ENCODE measurements around the gene IPO4. TPM values are rescaled to one million over a fixed set of nuclear protein-coding genes. Genes with fewer than 3 reads are reported as not detected.

Gene IPO4
- total RNA-seq, 2 donors from 2014 or later = 19.3 to 78.2 TPM

DNA sequence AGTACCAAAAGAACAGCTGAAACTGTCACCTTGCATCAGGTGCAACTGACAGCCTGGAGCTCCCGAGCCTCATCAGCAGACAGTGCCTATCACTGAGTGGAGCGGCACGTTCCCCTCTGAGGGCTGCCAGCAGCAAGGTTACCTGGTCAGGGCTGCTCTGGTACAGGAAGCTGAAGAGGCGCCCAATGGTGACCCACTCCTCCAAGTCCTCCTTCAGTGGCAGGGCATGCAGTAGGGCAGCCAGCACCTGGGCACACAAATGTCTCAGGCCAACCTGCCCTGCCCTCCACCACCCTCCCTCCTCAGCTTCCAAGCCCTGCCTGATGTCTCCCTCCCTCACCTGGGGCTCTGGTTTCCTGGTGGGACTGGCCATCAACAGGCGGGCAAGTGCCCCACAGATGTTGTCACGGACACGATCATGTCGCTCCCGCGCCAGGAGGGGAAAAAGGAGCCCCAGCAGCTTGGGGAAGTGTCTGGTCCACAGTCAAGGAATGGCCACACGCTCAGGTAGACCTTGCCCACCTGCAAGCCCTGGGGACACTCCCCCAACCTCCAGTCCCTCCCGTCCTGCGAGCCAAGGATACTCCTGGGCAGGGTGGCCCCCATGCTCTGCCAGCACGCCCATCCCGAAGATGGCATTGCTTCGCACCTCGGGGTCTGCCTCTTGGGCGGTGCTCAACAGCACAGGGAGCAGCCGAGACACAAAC is 7.1 kb downstream of the IPO4 start:
- no peaks in the 10 kb centered on the region for H3K9me3 ChIP-seq
- intact Hi-C loops (cut with DNase I) = no loop called here
- H3K4me3 ChIP-seq = no peak overlapping the region
- H3K27ac ChIP-seq = no peak overlapping the region
- no peaks in the 10 kb centered on the region for H3K36me3 ChIP-seq
- H3K27me3 ChIP-seq = no peaks in the 10 kb centered on the region
- no peak for DNase-seq
- no peaks in the 10 kb centered on the region for H3K4me1 ChIP-seq
- H3K9ac ChIP-seq (ENCODE audit: low read depth in 2 of 2, low read length in 2 of 2) = no peak overlapping the region
- TF ChIP-seq, protein P1, sequence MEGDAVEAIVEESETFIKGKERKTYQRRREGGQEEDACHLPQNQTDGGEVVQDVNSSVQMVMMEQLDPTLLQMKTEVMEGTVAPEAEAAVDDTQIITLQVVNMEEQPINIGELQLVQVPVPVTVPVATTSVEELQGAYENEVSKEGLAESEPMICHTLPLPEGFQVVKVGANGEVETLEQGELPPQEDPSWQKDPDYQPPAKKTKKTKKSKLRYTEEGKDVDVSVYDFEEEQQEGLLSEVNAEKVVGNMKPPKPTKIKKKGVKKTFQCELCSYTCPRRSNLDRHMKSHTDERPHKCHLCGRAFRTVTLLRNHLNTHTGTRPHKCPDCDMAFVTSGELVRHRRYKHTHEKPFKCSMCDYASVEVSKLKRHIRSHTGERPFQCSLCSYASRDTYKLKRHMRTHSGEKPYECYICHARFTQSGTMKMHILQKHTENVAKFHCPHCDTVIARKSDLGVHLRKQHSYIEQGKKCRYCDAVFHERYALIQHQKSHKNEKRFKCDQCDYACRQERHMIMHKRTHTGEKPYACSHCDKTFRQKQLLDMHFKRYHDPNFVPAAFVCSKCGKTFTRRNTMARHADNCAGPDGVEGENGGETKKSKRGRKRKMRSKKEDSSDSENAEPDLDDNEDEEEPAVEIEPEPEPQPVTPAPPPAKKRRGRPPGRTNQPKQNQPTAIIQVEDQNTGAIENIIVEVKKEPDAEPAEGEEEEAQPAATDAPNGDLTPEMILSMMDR (IDR thresholded peaks at IDR 0.05) = no peak

DNA sequence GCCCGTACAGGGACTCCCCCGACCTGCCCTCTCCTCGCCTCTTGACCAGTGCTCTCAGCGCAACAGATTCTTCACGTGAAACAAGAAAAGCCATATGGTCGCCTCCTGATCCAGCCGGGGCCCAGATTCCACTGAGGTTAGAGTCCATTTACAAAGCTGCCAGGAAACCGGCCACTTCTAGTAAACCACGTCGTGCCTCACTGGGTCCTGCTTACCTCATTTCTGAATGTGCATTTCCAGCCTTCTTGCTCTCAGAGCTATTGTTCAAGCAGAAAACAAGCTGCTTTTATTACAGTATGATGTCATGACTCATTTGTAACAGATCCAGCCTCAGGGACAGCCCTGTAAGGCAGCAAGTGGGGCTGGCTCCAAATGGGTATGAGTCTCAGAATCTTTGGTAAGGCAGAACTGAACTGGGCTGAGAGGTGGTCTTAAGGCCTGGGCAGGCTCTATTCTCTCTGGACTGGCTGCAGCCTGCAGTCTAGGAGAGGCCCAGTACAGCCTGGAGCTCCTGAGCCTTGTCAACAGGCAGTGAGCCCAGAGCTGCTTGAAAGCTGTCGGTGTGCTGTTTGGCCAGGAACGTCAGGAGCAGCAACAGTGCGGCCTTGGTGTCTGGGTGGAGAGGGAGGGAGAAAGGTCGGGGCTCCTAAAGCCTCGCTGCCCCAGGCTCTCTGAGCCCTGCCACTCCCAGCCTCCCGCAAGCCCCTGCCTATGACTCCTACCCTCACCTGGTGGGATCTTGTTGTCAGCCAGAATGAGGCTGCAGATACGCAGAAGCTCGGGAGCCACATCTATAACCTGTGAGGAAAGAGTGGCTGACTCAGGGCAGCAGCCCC is 8.4 kb downstream of the IPO4 start:
- no peaks in the 10 kb centered on the region for H3K27me3 ChIP-seq
- H3K27ac ChIP-seq = no peak overlapping the region
- H3K9me3 ChIP-seq = no peaks in the 10 kb centered on the region
- intact Hi-C loops (cut with DNase I) = no loop called here
- DNase-seq = no peak
- TF ChIP-seq, protein P1 (IDR thresholded peaks at IDR 0.05) = no peak
- no peak overlapping the region for H3K4me3 ChIP-seq
- no peaks in the 10 kb centered on the region for H3K36me3 ChIP-seq
- H3K4me1 ChIP-seq = no peaks in the 10 kb centered on the region
- H3K9ac ChIP-seq (ENCODE audit: low read depth in 2 of 2, low read length in 2 of 2) = no peak overlapping the region

DNA sequence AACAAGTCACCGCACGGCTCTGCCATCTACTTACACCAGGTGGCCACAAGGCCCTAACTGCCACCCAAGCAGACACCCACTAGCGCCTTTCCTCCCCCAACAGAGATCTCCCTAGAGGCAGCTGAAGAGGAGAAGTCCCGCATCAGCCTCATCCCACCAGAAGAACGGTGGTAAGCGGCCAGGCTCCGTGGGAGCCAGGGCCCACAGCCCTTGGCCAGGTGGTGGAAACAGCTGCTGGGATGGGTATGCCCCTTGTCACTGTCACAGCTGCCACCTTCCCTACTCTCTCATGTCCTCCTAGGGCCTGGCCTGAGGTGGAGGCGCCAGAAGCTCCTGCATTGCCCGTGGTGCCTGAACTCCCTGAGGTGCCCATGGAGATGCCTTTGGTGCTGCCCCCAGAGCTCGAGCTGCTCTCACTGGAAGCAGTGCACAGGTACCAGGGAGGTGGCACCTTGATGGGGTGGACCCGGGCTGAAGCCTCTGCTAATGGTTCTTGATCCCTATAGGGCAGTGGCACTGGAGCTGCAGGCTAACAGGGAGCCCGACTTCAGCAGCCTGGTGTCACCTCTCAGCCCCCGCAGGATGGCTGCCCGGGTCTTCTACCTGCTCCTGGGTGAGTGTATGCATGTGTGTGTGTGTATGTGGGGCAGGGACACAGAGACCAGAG is 9.2 kb downstream of the IPO4 start:
- Histone ChIP-seq H3K4me1 (no peaks in the 10 kb centered on the region), H3K4me3 (no peak overlapping the region), H3K27me3 (no peaks in the 10 kb centered on the region), H3K27ac (peak overlapping the region; percentile 5), H3K9me3 (no peaks in the 10 kb centered on the region), H3K36me3 (no peaks in the 10 kb centered on the region), H3K9ac (ENCODE audit: low read depth in 2 of 2, low read length in 2 of 2) (no peak overlapping the region)
- TF ChIP-seq, protein P1 (IDR thresholded peaks at IDR 0.05) = no peak
- DNase-seq = no peak
- intact Hi-C loops (cut with DNase I) = no loop called here

DNA sequence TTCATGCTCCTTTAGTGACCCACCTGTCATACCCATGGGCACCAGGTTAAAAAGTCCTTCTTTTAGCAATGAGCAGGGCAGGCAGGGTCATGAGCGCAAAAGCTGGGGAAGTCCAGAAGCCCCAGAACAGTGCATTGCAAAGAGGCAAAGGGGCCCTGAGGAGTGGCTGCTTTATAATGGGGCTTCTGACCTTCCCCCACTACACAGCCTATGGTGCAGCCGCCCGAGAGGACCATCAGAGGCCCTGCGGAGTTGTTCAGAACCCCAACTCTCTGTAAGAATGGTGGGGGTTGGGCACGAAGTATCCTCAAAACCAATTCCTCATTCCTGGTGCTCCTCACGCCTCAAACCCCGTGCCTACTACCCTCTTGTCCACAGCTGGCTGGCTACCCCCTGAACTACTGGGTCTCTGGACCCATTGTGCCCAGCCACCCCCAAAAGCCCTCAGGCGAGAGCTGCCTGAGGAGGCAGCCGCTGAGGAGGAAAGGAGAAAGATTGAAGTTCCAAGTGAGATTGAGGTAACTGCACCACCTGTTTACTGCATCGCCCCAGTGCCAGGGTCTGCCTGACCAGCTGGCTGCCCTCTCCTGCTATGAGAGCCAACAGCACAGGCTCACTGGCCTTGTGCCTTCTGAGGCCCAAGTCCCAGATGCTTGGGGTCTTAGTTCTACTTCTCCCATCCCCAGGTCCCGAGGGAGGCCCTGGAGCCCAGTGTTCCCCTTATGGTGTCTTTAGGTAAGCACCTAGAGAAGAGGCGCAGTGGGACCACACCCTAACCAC is 10.0 kb downstream of the IPO4 start:
- Histone ChIP-seq H3K4me1 (no peaks in the 10 kb centered on the region), H3K9me3 (no peaks in the 10 kb centered on the region), H3K27ac (no peak overlapping the region), H3K9ac (ENCODE audit: low read depth in 2 of 2, low read length in 2 of 2) (no peak overlapping the region), H3K27me3 (no peaks in the 10 kb centered on the region), H3K4me3 (no peak overlapping the region), H3K36me3 (no peaks in the 10 kb centered on the region)
- DNase-seq = no peak
- TF ChIP-seq, protein P1 (IDR thresholded peaks at IDR 0.05) = no peak
- intact Hi-C loops (cut with DNase I) = no loop called here

DNA sequence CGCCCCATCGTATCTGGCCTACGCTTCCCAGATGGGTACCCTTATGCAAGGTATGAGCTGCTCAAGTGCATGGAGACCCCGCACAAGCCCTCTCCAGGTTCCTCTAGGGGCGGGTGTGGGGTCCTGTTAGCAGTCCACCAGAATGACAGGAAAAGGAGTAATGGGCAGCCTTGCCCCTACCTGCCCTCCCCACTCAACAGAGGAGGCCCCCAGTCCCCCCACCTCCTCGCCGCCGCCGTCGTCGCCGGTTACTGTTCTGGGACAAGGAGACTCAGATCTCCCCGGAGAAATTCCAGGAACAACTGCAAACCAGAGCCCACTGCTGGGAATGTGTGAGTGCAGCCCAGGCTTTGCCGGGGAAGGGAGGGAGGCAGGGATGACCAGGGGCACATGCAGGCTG is 10.7 kb downstream of the IPO4 start:
- TF ChIP-seq, protein P1 (IDR thresholded peaks at IDR 0.05) = no peak
- Histone ChIP-seq H3K9ac (ENCODE audit: low read depth in 2 of 2, low read length in 2 of 2) (no peak overlapping the region), H3K4me1 (no peaks in the 10 kb centered on the region), H3K27ac (no peak overlapping the region), H3K27me3 (no peaks in the 10 kb centered on the region), H3K4me3 (no peak overlapping the region), H3K9me3 (no peaks in the 10 kb centered on the region), H3K36me3 (no peaks in the 10 kb centered on the region)
- DNase-seq = no peak
- intact Hi-C loops (cut with DNase I) = no loop called here

All from colonic mucosa (tissue), 4 donors.